ENCODE data around the gene ARL8B. TPM values are rescaled to one million over a fixed set of nuclear protein-coding genes. Genes with fewer than 3 reads are reported as not detected.
"Not testable (repeated sequence)": the region's sequence is repeated elsewhere in the genome, so short reads cannot be mapped to it uniquely, and the experiment has no call there.

Gene ARL8B
- total RNA-seq, 1 donor from 2014 or later, result 69.2 TPM

GRCh38 chr3:5144316-5144994, 22.4 kb downstream of the ARL8B start:
- no peaks in the 10 kb centered on the region for H3K36me3 ChIP-seq (ENCODE audit: control insufficient read depth, insufficient read depth, low read length)
- H3K4me3 ChIP-seq (ENCODE audit: low read depth, low read length), result no peak overlapping the region
- no peaks in the 10 kb centered on the region for H3K27me3 ChIP-seq (ENCODE audit: control insufficient read depth, insufficient read depth, low read length)
- DNase-seq (ENCODE audit: low read depth), result no peak
- TF ChIP-seq CTCF (IDR thresholded peaks at IDR 0.05; ENCODE audit: insufficient read depth, low read length, poor library complexity, severe bottlenecking), result no peak

GRCh38 chr3:5145120-5145519, 23.0 kb downstream of the ARL8B start:
- no peak for DNase-seq (ENCODE audit: low read depth)
- Histone ChIP-seq H3K27me3 (ENCODE audit: control insufficient read depth, insufficient read depth, low read length) (no peaks in the 10 kb centered on the region), H3K36me3 (ENCODE audit: control insufficient read depth, insufficient read depth, low read length) (no peaks in the 10 kb centered on the region), H3K4me3 (ENCODE audit: low read depth, low read length) (no peak overlapping the region)
- no peak for TF ChIP-seq CTCF (IDR thresholded peaks at IDR 0.05; ENCODE audit: insufficient read depth, low read length, poor library complexity, severe bottlenecking)

- H3K4me3 ChIP-seq (ENCODE audit: low read depth, low read length); DNase-seq (ENCODE audit: low read depth); H3K36me3 ChIP-seq (ENCODE audit: control insufficient read depth, insufficient read depth, low read length); H3K27me3 ChIP-seq (ENCODE audit: control insufficient read depth, insufficient read depth, low read length): not testable (repeated sequence)
These were observed 25.1 kb downstream of the ARL8B start for GRCh38 chr3:5147152-5147551.

- Histone ChIP-seq H3K36me3 (ENCODE audit: control insufficient read depth, insufficient read depth, low read length) (no peaks in the 10 kb centered on the region), H3K27me3 (ENCODE audit: control insufficient read depth, insufficient read depth, low read length) (no peaks in the 10 kb centered on the region), H3K4me3 (ENCODE audit: low read depth, low read length) (no peak overlapping the region)
- no peak for TF ChIP-seq CTCF (IDR thresholded peaks at IDR 0.05; ENCODE audit: insufficient read depth, low read length, poor library complexity, severe bottlenecking)
- no peak for DNase-seq (ENCODE audit: low read depth)
These were observed 27.3 kb downstream of the ARL8B start for GRCh38 chr3:5149306-5149880.

- Histone ChIP-seq H3K4me3 (ENCODE audit: low read depth, low read length) (no peak overlapping the region), H3K27me3 (ENCODE audit: control insufficient read depth, insufficient read depth, low read length) (no peaks in the 10 kb centered on the region), H3K36me3 (ENCODE audit: control insufficient read depth, insufficient read depth, low read length) (no peaks in the 10 kb centered on the region)
- TF ChIP-seq CTCF (IDR thresholded peaks at IDR 0.05; ENCODE audit: insufficient read depth, low read length, poor library complexity, severe bottlenecking), result no peak
- DNase-seq (ENCODE audit: low read depth), result no peak
These were observed 29.5 kb downstream of the ARL8B start for GRCh38 chr3:5151586-5151985.

- Histone ChIP-seq H3K36me3 (ENCODE audit: control insufficient read depth, insufficient read depth, low read length) (no peaks in the 10 kb centered on the region), H3K27me3 (ENCODE audit: control insufficient read depth, insufficient read depth, low read length) (no peaks in the 10 kb centered on the region), H3K4me3 (ENCODE audit: low read depth, low read length) (no peak overlapping the region)
- no peak for DNase-seq (ENCODE audit: low read depth)
- TF ChIP-seq CTCF (IDR thresholded peaks at IDR 0.05; ENCODE audit: insufficient read depth, low read length, poor library complexity, severe bottlenecking), result no peak
These were observed 31.0 kb downstream of the ARL8B start for GRCh38 chr3:5153074-5153473.
